T follicular helper cell (primary cell): ENCODE measurements around the gene CPLX4.

Experiments
- DNase-seq: peaks from one replicate; pipeline ENCODE4 v3.0.0-alpha.2; 2020; ENCODE audit warnings: low read depth

Gene CPLX4

DNA sequence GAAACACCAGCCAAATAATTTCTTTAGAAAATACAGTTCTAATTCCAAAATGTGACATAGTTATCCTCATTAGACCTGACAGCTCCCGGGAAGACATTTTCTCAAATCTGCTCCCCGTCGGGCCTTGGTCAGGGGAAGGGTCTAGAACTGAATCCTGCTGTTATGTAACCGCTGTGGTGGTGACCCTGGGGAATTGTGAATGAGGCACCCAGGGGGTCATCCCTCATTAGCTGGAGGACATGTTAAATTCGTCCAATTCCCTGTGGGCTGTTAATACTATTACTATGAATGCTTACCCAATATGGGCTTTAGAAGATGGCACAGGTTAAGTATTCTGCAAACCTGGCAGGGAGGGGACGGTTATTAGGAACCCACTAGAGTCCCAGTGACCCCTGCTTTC lies 11.8 kb downstream of the CPLX4 start:
- DNase-seq: no peak

DNA sequence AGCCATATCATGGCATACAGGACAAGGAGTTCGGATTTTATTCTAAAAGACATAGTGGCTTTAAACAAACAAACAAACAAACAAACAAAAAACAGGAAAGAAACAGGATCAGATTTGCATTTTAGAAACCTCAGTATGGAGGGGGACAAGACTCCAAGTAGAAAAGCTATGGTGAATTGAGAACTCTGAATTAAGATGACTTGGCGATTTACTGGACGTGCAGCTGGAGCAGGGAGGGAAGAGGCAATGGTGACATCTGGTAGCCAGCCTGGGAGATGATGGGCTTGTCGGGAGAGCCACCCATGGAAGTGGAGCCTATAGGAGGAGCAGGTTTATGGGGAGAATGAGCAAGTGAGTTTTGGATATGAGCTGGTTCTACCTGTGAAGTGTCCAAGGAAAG lies 13.2 kb downstream of the CPLX4 start:
- no peak for DNase-seq

DNA sequence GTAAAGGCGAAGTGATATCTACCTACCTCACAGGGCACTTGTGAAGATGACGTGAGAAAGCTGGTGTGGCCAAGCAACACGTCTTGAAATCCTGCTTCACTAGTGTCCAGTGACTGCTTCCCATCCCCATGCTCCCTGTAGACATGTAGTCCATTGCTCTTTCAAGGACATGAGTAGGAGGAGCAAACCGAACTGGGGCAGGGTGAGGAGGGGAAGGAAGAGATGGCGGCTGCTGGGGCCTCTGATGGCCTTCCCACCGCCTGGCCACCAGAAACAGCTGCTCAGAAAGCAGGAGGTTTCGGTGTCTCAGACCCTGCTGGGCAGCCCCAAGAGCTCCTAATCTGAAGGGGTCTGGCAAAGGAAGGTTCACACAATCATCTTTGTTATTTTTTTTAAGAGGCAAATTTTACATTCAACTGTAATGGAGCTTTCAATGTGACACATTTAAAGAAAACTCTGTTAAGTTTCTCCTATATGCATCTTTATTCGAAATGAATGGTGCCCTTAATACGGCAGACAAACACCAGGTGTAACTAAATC lies 14.7 kb downstream of the CPLX4 start:
- no peak for DNase-seq

DNA sequence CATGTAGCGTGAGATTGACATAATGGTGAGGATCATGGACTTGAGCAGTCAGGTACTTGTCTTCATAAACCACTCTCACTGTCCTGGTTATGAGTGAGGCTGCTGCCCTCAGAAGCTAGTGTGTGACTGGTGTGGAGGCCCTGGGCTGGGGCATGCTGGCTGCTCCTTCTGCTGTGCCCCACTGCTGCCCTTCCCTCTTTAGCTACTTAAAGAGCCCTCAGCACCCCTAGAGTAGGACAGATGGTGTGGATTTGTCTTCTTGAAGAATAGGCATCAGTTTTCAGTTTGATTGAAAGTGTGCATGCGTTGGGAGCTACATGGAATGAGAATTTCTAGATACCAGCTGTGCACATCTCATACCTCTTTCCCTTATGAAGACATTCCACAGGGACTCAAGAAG lies 15.4 kb downstream of the CPLX4 start:
- DNase-seq: no peak

DNA sequence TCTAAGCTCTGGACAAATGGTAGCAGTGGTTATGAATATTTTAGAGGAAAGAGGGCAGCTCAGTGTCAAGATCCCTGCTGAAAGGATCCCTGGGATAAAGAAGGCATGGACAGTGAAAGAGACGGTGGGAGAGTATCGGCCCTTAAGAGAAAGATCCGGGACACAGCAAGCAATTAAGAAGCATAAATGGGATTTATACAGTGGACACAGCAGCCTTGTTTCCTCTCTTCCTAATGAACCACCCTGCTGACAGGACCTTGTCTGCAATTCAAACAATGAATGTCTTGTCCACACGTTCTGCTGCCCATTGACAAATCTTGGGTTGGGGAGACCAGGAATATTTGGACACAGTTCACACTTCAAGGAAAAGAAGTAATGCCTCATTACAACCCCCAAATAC lies 16.5 kb downstream of the CPLX4 start:
- no peak for DNase-seq

DNA sequence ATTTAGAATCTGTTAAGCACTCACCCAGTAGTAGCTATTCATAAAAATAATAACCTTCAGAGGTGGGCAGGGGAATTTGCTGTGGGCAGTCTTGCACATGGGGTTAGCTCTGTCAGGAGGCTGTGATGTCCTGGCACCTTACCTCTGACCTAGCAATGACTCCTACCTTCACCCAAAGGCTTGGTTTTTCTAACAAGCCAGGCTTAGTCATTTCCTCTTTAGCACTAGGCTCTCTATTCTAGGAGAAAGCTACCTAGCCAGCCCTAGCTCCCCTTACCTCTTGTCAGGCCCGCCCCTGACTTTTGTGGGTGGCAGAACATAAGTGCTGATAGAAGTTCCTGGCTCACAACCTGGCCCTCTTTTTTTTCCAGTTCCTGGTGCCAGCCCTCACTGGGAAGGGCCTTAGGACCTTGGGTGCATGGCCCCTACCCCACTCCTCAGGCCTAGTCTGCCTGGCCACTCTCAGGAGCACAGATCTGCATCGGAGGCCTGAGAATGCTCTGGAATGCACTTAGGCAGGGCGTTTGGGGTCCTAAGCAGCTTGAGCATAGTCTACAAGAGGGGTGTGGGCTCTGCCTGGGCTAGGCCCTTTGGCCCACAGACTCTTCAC lies 17.7 kb downstream of the CPLX4 start:
- DNase-seq: no peak

DNA sequence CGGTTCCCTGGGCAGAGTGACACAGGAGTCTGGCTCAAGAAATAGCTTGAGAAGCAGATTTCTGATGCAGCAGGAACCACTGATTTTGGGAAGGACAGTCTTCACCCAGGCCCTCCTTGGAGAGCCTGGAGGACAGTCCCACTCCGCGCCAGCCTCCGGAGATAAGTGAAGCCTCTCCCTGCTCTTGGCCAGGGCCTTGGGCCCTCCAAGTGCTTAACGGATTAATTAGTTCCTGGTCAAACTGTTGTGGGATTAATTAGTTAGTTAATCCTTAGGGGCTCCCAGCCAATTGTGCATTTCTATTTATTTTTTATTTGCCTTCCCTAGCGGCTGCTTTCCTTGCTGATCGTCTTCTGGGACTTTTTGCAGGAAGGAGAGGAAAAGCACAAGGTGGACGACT lies 19.6 kb downstream of the CPLX4 start:
- DNase-seq: no peak

DNA sequence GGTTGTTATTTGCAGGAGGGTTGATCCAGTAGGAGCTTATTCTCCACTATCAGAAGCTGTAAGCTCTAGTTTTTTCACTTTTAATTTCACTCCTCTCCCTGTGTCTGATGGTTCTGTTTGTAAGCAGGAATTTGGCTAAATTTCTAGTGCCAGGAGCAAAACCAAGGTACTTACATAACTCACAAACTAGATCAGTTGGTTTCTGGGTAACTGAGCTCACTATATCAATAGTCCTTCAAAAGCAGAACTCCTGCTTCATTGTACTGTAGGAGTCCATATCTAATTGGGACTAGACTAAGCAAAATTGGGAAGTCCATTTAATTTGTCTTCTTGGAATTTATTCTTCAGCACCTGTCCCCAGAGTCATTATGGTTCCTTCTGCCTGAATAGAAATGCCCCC lies 25.1 kb downstream of the CPLX4 start:
- no peak for DNase-seq

DNA sequence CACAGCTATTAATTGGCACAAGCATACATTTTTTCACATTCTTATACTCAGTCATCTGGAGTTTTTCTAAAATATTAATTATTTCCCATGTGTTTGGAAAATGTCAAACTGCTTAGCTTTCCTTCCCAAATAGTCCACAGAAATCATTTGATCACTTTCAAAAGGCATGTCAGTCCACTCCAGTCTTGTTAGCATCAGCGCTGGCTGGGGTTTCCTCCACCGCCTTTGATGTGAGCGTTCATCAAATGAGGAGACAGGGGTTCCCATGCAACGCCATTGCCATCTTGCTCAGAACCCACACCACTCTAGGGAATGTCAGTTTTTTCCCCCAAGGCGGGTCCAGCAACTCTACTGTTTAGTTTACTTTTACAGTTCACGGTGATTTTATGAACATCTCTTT lies 32.1 kb downstream of the CPLX4 start:
- DNase-seq: no peak

DNA sequence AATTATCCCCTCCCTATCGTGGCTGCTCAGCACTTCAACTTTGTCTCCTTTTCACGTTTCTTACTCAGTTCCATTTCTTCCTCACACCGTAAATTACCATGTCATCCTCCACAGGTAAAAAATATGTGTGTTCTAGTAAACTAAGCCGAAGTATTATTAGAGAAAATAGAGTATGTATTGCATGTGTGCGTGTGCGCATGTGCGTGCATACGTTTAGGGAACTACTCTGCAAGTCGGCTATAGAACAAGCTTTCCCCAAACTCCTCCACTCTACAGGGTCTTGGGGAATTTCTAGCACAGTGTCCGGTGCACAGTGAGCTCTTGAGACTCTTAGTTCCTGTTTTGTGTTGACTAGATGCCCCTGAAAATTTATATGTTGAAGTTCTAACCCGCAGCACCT lies 36.1 kb downstream of the CPLX4 start:
- no peak for DNase-seq

DNA sequence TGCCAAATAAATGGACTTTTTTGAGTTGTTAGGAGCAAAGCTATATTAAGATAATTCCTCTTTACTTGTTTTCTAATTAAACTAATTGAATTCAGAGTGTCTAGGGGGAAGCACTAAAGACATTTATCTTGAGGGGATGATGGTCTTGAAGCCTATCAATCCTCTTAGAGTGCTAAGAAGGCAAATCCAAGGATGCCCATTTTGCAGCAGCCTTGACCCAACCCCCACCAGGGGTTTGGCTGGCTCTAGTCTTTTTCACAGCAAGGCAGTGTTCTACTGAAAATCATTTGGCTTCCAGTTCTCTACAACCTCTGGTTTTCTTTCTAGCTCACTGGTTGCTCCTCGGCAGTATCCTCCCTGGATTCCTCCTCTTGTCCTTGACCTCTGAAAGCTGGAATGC lies 38.7 kb downstream of the CPLX4 start:
- no peak for DNase-seq

DNA sequence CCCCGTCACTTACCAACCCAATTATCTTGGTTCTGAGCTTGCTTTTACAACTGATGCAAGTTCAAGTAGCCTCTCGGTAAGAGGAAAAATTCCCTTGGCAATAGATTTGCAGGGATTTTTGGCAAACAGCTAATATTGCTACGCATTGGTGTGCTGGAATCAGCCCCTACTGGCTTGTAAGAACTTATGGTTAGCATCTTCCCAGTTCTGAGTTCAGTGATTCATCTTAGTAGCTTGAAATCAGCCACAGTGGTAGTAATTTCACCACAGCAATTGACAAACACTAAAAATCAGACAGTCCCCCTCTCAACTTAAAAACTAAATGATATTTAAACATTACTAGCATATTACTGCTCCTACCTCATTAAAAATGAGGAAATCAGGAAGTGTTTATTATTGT lies 39.3 kb downstream of the CPLX4 start:
- DNase-seq: no peak

DNA sequence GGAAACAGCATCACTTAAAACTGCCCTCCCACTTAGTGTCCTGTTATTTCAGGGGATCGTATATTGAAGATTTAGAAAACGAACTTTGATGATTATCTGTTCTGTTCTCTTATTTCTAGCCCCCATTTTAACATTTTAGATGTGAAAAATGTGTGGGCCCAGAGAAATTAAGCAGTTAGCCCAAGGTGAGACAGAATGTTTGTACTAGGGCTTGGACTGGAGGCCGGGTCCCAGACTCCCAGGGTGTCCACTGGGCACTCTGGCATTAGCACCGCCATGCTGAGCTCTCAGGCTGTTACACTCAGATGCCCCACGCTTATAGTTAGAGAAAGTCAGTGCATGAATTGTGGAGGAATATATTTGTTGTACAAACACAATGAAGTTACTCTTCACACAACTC lies 39.7 kb downstream of the CPLX4 start:
- DNase-seq: no peak

DNA sequence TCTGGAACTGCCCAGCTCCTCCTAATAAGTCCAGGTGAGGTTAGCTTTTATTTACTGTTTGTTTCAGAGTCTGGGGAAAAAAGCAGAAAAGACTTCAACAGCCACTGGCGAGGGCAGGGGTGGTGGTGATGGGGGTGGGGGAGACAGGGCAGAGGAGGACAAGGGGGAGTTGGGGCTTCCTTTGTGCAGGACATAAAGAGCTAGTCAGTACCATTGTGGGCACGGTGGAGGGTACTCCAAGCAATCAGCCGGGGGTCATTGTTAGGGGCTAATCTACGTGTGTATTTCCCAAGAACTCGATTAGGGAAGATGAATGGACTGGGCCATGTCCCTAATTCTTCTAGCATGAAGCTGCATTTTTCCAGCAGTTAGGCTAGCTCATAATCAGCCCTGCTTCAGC lies 42.4 kb downstream of the CPLX4 start:
- no peak for DNase-seq

DNA sequence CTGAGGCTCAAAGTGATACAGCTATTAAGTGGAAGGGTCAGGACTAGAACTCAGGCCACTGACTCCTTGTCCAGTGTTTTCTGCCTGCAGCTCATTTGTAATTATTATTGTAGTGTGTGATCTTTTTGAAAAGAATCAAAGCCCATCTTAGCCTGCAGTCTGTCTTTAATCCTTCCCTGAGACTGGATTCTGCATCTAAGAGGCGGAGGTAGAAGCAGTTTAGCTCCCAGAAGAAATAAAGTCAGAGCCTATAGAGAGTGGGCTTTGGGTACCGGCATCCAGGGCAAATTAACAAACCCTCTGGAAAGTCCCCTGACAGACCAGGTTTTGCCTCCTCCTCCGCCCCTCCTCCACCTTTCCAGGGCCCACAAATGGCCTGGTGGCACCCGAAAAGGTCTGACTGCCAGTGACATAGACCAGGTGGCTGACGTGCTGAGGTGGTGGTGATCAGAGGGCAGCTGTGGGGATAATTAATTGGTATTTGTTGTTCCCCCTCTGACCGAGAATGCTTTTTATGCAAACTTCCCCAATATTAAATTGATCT lies 43.0 kb downstream of the CPLX4 start:
- DNase-seq: no peak

DNA sequence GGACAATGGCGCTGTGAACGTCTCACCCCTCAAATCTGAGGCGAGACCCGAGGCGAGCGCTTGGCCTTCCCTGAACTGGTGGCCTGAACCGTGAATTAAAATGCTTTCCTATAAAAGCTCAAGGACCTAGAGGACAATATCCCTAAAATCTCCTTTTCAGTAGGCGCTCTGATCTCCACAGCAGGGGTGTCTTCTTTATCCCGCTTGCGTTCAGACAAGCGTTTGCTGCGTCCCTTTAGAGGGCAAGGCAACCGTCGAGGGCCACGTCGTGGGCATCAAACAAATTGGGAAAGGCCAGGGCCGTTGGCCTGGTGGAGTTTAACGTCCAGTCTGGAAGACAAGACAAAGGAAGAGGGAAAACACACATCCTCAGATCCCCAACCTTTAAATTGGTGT lies 43.9 kb downstream of the CPLX4 start:
- no peak for DNase-seq

DNA sequence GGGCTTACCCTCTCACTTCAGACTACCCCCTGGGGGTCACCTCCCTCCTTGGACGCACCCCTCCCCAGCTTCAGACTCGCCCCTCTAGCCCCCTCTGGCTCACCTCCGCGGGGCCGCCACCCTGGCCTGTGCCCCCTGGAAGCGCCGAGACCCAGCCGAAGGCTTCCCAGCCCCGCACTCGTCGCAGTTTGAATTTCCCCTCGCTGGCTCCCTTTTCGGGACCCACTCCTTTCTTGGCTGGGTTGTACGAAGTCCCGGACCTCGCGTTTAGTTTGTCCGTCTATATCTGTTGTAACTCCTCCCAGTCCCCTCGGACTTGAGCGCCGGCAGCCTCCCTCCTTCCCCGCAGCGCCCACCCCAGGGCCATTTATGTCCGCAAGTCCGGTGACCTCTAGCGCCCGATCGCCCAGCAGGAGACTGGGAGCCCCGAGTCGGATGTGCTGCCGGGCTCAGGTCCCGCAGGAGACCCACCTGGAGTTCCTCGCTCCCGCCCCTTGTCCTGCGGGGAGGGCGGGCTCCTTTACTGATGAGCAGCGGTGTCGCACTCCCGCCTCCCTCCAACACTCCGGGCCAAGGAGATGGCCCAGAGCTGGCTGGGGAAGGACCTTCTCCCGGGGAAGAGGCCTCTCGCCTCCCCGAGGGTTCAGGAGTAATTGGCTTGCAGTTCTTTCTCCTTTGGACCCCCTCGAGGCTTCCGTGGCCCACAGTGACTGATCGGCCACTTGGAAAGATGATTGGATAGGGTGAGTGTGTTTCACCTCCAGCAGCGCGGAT lies 44.5 kb downstream of the CPLX4 start:
- DNase-seq: no peak

DNA sequence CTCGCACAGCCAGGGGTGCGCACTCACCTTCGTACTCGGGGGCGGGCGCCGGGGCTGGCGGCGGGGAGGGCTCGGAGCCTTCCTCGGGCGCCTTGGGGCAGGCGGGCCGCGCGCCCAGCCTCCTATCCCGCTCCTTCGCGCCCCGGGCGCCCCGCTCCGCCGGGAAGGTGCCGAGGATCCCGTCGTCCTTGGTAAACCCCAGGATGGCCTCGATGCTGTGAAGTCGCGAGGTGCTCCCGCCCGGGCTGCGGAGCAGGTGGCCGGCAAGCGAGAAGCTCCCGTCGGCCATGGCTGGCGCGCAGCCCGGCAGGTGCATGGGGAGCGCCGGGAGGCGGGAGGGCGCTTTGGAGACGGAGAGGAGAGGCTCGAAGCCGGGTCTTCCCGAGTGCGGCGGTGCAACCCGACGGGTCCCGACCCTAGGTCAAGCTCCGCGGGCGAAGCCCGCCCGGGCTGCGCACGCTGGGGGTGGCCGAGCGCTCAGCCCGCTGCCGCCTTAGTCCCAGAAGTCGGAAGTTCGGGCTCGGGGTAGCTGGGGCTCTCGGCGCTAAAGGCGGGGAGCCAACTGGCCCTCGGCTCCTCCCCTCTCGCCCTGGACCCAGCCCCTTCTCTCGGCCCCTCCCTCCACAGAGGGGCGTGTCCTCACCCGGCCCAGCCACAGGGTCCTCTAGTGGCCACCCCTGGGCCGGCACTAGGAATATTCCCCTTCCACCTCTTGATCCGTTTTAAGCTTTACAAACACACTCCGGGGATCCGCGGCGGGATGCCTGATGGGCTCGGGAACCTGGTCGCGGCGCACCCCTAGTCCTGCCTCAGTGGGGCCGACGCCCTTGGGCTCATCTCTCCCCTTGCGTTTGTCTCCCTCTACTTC lies 45.3 kb downstream of the CPLX4 start, which contains the start of gene RAX:
Gene RAX, minus strand, starts transcription at position 564 of the 868 bp plus-strand sequence. Its CDS starts 248 bp downstream, at position 316.
- DNase-seq: no peak

DNA sequence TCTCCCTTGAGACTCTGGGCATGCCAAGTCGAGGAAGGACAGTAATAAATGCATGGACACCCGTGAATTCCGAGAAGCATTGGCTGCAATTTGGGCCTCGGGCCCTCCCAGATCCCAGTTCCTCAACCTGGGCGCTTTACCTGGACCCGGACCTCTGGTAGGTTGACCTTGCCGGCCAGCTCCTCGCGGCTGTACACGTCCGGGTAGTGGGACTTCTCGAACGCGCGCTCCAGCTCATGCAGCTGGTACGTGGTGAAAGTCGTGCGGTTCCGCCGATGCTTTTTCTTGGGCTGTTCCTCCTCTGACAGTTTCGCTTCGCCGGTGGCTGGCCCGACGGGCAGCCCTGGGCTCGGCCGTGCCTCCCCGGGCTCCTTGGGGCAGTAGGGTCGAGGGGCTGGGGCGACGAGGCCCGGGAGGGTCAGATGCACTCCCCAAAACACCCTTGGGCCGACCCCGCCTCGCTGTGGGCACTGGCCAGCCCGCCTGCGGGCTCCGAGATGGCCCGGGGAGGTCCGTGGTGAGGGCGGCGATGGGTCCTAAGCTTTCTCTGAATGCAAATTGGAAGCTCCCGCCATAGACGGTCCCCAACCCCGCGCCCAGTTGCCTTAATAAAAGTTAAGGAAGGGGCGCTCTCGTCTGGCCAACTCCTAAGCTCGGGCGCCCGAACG lies 46.1 kb downstream of the CPLX4 start:
- DNase-seq: no peak

DNA sequence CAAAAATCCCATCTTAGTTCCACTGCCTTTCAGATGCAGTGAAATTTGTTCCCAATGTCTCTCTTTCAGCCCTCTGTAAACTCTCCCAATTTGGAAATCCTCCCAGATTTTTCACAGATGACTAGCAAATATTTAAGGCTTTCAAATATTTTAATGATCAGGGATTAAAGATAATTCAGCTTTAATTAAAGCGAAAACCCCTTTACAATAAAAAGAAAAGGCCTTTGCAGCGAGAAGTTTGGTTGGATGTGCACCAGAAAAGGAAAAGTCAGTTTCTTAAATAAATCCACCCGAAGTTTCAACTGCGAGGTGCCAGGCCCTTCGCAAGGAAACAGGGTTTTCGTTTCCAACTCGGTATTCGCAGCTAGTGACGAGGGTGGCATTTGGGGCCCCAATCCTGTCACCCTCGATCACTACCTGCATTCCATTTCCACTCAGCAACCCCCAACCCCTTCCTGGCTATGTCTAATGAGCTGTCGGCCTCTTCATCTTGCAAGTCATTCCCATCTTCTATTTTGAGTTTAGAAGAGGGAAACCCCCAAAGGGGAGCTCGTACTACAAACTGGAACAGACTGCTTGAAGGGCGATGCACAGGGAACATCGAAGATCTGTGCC lies 46.7 kb downstream of the CPLX4 start:
- DNase-seq: no peak

DNA sequence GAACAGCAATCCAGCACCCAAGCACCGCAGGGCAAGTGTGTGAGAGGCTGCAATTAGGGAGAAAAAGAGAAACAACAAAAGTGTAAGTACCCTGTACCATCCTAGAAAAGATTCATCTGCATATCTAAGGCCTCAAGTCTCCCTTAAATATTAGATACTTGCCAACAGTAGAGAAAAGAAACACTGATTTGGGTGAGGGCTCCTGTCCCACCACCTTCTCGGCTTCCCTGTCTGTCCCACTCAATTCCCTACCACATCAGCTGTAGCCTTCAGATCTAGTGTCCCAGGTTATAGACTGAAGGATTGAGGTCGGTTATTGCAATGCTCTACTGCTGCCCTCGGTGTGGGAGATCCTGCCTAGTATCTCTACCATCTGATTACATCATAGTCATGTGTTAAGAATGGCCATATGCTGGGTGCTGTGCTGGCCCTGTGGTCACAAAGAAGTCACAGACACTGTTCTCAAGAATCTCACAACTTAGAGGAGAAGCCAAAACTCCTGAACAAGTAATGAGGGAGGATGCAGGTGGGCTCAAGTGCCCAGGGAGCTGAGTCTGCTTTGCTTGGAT lies 47.7 kb downstream of the CPLX4 start:
- no peak for DNase-seq
